DMS 273 treated with DMSO at 0.1 percent for 48 hours (cell line): ENCODE measurements around the gene DKK2.

Source experiments
- DNase-seq: peaks from one replicate; lab custom pipeline; 2025; lab: John Stamatoyannopoulos, UW

The DKK2 gene, protein sequence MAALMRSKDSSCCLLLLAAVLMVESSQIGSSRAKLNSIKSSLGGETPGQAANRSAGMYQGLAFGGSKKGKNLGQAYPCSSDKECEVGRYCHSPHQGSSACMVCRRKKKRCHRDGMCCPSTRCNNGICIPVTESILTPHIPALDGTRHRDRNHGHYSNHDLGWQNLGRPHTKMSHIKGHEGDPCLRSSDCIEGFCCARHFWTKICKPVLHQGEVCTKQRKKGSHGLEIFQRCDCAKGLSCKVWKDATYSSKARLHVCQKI

DNA sequence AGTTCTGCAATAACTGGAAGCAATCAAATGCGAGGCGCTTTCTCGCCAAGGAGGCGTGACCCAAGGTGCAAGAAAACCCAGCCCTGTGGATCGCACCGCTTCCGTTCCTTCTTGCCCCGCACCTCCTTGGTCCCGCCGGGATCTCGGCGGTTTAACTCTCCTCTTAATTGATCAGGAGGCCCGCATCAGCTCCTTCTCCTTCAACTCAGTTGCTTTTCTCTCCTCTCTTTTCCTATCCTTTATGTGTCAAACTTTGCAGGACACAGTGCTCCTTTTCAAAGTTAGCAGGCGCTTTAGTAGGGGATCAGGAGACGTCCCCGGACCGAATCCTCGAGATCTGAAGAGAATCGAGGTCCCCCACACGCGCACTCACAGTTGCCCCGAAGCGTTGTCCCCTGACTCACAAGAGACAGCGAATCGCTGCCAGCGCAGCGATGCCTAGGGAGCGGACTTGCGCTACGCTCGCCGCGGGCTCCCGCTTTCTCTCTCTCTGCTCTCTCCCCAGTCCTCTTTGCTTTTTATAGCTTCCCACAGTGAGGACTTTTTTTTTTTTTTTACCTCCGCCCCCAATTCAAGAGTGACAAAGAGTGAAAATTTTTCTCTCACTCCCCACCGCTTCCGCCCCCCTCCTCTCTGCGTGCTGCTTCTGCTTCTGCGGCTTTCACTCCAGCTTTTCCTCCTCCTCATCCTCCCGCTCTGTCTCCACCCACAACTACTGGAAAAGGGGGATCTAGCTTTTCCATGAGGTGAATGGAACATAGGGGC lies at the start of gene DKK2:
DKK2 (minus strand) TSS at position 495 of the 765 bp plus-strand sequence. CDS start 722 bp downstream, outside the sequence.
- no peak for DNase-seq

DNA sequence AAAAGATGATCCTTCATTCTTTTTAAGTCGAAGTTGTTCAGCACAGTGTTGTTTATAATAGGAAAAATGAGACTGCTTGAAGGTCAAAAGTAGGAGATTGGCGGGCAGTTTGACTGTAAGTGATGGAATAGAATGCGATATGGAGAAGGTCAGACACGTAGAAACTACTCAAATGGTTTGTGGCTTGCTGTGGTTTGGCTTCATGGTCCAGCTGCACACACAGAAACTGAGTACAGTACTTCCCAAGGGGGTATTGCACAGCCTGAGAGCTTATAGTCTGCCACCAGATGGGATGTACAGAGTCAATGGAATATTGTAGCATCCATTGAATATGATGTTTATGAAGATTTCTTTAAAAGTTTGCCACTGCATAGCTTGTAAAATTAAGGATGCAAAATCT lies 41.1 kb upstream of the DKK2 start:
- no peak for DNase-seq

DNA sequence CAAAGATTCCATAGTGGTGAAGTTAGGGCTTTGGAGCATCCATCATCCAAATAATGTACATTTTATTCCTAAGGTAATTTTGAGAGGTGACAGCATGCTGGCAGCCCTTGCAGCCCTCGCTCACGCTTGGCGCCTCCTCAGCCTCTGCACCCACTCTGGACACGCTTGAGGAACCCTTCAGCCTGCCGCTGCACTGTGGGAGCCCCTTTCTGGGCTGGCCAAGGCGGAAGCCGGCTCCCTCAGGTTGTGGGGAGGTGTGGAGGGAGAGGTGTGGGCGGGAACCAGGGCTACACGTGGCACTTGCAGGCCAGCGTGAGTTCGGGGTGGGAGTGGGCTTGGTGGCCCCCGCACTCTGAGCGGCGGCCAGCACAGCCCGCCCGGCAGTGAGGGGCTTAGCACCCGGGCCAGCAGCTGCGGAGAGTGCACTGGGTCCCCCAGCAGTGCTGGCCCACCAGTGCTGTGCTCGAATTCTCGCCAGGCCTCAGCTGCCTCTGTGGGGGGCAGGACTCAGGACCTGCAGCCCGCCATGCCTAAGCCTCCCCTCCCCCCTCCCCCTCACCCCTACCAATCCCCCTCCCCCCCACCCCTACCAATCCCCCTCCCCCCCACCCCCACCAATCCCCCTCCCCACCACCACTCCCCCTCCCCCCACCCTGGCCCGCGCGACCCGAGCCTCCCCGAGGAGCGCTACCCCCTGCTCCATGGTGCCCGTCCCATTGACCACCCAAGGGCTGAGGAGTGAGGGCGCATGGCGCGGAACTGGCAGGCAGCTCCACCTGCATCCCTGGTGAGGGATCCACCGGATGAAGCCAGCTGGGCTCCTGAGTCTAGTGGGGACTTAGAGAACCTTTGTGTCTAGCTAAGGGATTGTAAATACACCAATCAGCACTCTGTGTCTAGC lies 37.0 kb upstream of the DKK2 start:
- DNase-seq, result no peak

DNA sequence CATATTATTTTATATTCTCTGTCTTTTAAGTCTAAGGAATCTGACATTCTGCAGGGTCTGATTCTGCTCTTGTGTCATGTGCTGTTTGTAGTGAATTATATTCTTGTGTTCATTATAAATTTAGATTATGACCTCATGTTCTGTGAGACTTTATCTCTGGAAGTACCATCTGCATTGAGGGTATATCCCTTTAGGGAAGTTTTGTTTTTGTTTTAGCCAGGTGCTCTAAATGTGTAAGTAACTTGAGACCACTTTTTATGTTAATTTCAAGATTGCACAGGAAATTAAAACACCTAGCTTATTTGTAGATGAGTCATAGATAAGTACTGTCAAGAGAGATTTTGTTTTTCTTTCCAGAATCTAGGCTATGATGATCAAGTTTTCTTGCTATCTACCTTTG lies 35.0 kb upstream of the DKK2 start:
- no peak for DNase-seq

DNA sequence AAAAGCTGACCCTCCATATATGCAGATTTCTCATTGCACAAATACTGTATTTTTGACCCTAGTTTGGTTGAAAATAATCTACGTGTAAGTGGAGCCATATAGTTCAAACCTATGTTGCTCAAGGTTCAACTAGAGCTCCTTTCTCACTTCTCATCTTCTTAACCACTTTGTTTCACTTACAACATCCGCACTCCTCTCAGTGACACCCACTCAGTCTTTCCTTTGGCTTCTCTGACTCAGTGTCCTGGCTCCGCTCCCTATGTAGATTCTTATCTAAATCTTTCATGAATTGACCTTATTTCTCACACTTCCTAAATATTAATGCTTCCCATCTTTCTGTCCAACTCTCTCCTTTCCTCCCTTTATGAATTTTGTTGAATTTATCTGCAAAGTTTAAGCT lies 32.9 kb upstream of the DKK2 start:
- DNase-seq, result no peak

DNA sequence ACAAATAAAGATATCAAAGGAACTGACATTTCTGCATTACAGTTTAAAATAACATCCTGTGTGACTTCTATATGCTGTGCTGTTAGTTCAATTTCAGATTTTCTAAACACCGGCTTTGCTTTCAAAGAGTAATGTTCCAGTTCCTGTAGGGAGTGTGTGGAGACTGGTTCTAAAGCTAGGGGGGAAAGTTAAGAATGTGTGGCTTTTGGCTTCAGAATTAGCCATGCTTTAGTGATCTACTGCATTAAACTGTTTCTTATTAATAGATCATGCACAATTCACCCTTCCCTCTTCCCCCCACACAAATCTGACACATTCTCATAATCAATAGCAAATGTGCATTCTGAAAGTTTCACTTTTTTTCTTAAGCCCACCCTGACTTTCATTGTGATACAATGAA lies 32.0 kb upstream of the DKK2 start:
- no peak for DNase-seq

DNA sequence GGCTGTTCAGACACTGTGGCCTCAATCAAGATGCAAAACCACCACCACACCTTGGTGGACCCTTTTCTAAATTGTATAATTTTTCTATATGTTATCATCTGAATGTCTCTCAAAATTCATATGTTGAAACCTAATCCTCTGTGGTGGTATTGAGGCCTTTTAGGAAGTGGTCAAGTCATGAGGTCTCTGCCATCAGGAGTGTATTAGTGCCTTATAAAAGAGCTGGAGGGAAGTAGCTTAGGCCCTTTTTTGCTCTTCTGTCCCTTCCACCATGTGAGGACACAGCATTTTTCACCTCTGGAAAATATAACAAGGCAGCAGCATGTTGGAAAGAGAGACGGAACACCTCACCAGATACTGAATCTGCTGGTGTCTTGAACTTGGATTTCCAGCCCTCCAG lies 30.5 kb upstream of the DKK2 start:
- no peak for DNase-seq

DNA sequence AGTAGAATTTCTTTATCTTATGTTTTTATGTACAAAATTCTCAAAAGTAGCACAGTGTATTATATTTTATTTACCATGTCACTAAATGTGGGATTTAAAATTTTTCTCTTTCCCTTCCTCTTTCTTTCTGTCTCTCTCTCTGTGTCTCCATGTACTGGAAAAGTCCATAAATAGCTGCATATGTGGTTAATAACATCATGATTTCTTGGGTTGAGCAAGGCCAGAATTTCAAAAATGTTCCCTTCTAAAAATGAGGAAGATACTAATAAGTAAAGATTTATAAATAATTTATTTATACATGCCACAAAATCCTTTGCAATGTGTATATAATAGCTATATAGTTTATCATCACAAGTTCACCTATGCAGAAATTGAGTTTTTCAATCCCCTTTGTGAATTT lies 29.1 kb upstream of the DKK2 start:
- DNase-seq, result no peak

DNA sequence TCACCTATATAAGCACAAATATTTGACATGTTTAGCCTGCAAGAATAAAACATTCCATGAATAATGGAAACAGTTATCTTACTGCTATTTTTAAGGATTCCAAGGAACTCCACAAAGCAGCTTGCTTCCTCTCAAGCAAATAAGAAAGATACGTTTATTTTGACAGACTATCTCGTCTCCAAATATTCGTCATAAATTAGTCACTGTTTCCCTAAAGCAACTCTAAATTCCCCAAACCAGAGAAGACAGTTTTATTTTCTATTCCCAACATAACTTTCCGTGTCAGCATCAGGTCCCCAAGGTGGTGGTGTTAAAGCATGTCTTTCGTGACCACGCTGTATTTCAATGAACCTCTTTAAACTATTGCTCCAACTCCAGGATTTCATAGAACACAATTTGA lies 24.3 kb upstream of the DKK2 start:
- DNase-seq, result no peak

DNA sequence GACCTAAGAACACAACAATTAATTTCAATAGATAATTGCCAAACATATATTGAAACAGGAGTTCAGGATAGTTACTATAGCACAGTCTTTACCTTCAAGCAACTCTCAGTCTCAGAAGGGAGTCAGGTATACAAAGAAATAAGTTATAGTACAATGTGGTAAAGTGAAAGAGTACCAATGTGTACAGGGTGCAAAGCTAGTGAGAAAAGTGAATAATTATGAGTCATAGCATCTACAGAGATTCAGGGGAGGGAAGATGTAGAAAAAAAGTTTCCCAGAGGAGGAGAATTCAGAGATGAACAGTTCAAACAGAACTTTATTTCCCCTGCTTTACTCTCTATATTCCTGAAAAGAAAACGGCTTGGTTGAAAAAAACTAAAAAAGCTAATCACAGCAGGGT lies 22.7 kb upstream of the DKK2 start:
- DNase-seq, result no peak

DNA sequence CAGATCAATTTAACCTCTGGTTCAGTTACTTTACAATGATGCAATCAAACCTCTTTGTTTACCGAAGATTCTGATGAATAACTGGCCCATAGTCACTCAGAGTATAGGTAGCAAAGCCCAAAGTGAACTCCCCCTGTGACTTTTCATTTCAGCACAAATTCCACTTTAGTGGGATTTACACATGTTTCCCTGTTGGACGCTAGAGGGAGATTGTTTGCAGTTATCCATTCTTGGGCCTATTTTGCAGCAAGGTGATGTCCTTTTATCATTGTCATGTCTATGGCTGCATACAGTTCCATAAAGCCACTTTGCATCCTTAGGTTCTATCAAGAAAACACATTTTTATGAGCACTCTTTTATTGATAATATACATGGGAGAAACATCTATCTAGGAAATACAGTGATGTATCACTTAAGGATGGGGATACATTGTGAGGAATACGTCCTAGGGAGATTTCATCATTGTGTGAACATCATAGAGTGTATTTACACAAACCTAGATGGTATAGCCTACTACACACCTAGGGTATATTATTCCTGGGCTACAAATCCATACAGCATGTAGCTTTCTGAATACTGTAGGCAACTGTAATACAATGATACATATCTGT lies 14.5 kb upstream of the DKK2 start:
- DNase-seq, result no peak

DNA sequence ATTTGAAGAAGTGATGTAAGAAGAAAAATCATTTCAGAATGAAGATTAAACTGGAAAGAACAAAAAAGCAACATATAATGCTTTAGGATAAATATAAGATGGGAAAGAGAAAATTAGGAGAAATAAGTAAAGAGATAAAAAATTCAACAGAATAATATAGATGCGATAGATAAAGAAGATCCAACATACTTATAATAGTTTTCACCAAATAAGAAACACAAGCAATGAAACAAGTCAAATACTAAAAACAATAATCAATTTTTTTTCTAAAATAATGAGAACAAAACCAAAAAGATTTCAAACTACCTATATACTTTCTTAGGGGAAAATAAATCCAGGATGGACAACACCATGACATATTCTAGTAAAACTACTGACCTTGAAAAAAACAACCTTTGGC lies 10.1 kb upstream of the DKK2 start:
- DNase-seq, result no peak

DNA sequence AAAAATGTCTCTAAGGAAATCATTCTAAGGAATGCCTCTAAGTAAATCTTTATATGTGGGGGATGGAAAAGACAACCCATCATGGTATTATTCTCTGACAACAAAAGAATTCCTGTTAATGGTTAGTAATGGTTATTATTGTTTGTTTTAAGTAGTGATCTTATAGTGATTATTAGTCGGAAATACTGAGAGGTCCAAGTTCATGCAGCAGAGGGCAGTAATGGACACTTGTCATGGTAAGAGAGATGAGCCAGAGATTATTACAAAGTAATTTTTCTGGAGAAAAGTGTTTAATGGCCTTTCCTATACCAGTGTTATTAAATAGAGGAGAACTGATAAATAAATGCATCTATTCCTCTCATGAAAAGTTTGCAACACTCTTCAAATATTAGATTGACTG lies 8.1 kb upstream of the DKK2 start:
- no peak for DNase-seq

DNA sequence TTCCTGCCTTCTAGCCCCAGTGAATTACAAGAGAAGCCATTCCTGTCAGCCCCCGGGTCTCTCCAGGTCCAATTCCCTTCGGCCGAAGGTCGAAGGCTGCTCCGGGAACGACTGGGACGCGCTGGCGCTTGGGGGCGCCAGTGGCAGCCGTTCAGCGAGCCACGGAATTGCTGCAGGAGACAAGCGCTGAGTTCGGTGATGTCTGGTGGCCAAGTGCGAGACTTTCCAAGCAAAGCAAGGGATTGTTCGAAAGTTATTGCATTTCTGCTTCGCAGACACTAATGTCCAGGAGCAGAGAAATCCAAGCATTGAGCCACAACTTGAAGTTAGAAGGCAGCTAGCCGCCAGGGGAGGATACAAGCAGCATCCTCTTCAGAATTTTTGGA lies 1.1 kb upstream of the DKK2 start:
- DNase-seq, result no peak

DNA sequence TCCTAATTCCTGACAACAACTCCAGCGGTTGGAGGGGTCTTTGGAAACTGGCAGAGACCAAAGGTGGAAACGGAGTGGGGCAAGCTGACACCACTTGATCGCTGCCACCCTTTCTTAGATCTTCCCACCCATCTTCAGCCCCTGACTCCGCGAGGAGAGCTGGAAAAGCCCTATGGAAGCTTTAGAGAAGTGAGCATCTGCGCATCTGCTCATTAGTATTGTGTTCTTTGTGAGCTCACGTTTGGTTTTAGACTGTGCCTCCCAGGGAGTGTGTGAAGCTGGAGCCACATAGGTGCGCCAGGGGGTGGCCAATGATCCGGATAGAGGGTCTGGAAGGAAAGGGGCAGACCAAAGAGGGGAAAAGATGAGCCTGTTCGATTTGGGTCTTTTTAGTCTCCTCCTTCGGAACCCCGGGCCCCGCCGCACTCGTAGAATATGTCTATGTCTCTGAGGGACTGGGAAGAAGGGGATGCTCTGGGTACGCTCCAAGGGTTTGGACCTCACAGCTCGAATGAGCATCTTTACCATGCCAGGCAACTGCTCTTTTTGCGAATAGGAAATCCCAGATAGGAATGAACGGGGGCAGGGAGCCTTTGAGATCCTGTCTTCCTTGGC lies 578 bp upstream of the DKK2 start:
- DNase-seq, result no peak

DNA sequence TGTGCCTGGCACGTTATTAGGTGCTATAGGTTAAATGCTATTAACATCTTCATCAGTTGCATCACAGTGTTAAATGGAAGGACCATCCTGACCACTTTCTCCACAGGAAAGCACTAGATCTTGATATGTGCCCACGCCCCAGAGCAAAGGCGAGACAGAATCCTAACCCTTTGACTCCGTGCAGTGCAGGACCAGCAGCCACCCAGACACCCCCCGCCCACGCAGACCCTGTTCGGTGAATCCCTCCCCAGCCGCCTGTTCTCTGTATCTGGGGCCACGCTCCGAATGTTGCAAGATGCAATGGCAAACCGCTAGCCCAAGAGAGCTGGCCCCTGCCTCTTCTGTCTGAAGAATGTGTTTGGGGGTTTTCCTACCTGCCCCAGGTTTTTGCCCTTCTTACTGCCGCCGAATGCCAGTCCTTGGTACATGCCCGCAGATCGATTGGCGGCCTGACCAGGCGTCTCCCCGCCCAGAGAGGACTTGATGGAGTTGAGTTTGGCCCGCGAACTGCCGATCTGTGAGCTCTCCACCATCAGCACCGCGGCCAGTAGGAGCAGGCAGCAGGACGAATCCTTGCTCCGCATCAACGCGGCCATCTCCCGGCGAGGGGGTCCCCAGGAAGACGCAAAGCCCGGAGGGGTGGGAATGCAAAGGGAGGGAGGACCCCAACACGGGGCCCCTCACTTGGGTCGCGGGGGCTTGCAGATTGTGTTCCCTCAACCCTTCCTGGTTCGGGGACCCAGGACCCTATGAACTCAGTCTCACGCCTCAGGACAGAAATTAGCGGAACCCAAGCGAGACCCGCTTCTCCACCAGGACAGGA lies 906 bp downstream of the DKK2 start:
- no peak for DNase-seq

DNA sequence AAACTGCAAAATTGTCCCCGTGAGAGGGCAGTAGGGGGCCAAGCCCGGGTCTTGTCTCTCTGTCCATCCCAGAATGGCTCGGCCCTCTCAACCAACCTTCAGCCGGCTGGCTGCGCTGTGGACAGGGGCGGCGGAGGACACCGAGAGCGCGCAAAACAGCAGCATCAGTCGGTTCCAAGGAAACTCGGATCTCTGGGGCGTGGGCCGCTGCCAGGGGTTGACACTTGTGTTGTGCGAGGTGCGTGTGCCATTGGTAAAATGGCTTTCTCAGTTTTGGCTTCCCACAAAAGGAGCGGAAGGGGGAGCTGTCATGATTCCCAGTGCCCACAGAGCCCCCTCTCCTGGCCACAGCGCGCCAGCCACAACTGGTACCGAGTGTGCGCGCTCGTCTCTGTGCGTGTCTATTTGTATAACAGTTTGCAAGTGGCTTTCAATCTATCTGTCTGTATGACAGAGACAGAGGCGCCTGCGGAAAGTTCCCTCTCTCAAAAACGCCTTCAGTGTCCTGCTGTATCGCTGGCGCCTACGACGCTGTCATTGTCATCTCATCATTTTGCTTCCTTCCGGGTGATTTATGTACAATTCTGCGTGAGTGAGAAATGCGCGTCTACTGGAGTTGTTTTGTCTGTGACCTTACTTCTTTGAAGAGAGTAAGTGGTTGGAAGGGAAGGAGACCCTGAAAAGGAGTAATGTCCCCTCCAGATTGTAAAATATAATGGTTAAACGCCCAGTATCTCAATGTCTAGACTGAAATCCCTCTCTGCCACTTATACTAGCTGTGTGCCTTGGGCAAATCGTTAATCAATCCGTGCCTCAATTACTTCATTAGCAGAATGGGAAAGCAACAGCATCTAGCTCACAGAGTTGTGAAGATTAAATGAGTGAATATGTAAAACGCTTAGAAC lies 1.8 kb downstream of the DKK2 start:
- DNase-seq, result no peak

DNA sequence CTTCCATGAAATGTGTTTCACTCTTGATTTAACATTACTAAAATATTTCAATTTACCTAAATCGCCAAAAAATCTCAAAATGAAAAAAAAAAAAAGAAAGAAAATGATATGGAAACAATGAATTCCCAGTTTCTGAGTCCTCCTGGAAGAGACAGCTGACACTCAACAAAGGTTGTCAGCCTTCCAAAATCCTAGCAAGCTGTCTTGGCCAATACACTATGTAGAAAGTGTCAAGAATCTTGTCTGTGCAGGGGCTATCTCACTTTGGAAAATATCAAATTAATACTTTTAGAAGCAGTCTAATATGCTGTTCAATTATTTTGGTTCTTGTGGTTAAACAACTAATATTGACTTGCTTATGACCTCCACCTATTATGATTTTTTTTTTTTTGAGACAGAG lies 8.7 kb downstream of the DKK2 start:
- no peak for DNase-seq

DNA sequence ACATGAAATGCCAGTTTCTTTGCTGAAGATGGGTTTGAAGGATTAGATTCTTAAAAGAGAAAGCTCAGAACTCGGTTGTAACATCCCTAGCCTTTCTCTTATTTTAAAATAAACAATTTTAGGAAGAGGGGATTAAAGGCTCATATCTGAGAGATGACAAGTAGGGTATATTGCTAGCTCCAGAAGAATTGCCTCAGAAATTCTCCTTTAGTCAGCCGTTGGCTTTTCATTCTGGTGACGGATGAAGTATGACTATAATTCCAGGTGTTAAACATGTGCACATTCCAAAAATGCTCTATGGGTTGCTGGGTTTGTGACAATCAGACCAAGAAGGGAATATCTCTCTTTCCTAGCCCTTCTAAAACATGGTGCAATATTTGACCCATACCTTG lies 17.8 kb downstream of the DKK2 start:
- no peak for DNase-seq
